Stimulated activated CD4-positive, alpha-beta T cell treated with anti-CD3 and anti-CD28 coated beads, Interleukin-1b, Interleukin-23, amount 100 ng/mL, for 4 hours (primary cell): ENCODE results near the gene C10orf95.
A peak's percentile ranks its signal among the peaks of the same experiment; 100 is the strongest.
"Not testable (repeated sequence)": the region's sequence is repeated elsewhere in the genome, so short reads cannot be mapped to it uniquely, and the experiment has no call there.

Experiments used
- DNase-seq, 2 donors: peaks; one replicate each; pipeline ENCODE4 v3.0.0-alpha.2; 2020; ENCODE audit warnings: low read depth in 2 of 2

The C10orf95 gene

DNA sequence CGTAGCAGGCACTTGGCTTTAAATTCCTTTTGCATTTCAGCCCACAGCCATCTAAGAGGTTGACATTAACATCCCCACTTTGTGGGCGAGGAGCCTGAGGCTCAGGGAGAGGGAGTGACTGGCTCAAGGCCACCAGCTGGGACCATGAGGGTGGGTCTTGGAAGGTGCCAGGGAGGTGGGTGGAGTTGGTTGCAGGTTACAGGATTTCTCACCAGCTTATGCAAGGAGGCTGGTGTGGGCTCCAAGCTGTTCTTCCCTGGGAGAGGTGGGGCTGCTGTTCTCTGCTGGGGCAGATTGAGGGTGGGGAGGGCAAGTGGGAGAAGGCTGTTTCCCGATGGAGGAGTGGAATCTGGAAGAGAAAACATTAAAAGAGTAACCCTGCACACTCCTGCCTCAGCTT lies 14.1 kb upstream of the C10orf95 start:
- DNase-seq, result no peak

DNA sequence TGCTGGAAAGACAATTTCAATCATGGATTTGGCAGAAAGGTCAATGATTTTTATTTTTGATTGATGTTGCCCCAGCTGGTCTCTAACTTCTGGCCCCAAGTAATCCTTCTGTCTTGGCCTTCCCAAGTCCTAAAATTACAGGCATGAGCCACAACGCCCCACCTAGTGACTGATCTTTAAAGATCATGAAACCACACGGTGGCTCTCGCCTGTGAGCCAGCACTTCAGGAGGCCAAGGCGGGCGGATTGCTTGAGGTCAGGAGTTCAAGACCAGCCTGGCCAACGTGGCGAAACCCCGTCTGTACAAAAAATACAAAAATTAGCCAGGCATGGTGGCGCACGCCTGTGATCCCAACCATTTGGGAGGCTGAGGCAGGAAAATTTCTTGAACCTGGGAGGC lies 12.6 kb upstream of the C10orf95 start:
- no peak for DNase-seq

DNA sequence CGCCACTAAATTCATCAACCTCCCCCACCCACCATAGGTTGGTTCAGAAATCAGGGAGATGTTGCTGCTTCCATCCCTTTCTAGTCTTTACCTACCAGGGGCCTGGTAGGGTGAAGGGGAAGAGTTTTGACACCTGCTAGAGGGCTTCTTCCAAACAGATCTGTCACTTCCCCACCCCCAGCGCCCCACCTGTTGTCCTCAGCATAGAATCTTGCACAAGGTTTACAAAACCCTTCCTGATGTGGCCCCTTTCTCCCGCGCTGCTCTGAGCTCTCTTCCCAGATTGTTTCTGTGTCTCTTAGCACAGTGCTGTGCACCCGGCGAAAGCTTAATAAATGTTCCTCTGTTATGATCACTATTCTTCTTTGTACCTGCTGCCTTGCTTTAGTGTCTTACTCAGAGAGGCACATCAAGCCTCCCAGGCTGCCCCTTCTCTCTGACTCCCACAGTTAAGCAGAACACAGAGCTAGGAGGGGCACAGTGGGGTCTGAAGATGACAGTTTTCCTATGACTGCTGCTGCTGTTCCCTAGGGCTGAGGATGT lies 11.2 kb upstream of the C10orf95 start:
- no peak for DNase-seq

DNA sequence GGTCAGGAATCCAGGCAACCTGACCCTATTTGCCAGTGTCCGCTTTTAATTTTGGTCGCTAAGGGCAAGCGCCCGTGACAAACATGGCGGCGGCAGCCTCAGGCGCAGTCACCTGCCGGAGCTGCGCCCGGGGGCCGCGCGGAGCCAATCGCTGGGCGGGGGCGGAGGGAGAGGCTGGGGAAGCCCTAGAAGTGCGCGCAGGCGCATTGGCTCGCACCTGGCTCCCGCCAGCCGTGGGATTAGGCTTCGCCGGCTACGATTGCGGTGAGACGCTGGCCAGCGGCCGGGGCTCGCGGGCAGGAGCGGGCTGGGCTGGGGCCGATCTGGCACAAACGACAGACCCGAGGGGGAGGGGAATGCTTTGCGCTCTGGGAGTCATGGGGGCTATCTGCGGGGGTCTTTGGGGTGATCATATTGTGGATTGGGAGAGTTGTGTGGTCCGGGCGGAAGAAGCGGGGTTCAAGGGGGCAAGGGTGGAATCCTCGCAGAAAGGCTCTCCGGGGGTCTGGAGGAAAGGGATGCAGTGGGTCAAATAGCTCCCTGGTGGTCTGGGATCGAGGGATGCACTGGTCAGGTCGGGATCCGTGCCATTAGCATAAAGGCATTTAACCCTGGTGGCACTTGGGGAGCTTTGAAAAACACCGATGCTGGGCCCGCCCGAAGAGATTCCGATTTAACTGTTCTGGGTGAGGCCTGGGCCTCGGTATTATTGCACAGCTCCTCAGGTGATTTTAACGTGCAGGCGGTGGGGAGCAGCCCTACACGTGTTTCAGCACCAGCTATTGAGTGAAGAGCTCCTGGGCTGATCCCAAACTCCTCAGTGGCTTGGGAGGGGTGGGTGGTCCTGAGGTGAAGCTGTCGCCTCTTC lies 10.1 kb upstream of the C10orf95 start:
- DNase-seq, result peak; percentile 95 to 96

DNA sequence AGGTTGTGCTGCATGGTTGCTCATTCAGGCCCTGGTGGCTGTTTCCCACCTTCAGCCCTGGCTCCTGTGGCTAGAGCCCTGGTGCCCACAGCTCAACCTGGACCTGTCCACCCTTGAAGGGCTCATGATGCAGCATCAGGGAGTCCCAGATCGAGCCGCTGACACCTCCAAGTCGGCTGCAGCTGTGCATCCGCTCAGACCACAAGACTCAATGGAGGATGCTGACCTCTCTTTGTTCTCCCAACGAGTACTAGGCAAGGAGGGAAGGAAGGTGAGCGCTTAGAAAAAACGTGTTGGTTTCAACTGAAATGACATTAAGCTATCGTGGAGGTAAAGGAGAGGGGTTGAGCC lies 9.5 kb upstream of the C10orf95 start:
- DNase-seq, result no peak

DNA sequence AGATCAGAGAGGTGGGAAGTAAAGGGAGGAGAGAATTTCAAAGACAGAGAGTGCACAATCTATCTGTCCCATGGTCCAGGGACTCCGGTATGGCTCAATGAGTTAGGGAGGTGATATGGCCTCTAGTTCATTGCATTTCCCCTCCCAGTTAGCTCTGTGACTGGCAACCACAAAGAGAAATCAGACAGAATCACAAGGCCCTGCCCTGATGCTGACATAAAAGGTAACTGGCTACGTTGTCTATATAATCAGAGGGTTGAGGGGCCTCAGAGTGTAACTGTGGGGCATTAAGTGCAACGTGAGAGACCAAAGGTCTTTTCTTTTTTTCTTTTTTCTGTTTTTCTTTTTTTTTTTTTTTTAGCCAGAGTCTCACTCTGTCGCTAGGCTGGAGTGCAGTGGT lies 7.3 kb upstream of the C10orf95 start:
- no peak for DNase-seq

DNA sequence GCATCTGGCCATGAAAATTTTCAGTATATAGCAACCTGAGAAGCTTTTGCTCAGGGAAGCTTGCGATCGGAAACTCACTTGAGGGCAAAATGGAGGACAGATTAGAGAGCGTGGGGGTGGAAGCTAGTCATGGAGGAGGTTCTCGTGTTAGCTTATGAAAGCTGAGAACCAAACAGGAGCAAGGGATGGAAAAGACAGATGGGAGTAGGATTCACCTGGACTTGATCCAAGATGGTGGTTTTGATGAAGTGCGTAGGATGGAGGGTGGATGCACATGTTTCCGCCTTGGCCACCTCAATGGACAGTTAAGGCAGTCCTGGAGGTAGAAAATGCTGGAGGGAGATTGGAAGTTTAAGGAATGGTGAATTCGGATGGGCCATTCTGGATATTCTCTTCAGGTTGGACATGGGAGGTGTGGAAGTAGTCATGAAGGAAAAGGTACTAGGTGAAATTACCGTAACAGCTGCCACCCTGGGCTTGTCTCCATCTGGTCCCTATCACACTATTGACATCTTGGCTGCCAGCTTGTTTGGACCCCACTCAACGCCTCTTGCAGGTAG lies 6.3 kb upstream of the C10orf95 start:
- DNase-seq, result no peak

DNA sequence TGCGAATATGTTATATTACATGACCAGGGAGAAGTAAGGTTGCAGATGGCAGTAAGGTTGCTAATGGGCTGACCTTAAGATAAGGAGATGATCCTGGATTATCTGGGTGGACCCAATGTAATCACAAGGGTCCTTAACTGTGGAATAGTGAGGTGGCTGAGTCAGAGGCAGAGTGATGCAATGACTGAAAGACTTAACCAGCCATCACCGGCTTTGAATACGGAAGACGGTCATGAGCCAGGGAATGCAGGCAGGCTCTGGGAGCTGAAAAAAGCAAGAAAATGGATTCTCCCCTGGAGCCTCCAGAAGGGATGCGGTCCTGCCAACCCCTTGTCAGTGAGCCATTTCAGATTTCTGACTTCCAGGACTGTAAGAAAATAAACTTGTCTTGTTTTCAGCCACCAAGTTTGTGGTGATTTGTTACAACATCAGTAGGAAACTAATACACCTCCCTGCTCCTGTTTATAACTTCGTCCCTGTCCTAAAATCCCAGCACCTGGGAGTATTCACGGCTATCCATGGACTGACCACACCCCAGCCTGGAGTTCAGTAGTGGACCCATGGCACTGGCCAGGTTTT lies 4.6 kb upstream of the C10orf95 start:
- DNase-seq, result no peak

DNA sequence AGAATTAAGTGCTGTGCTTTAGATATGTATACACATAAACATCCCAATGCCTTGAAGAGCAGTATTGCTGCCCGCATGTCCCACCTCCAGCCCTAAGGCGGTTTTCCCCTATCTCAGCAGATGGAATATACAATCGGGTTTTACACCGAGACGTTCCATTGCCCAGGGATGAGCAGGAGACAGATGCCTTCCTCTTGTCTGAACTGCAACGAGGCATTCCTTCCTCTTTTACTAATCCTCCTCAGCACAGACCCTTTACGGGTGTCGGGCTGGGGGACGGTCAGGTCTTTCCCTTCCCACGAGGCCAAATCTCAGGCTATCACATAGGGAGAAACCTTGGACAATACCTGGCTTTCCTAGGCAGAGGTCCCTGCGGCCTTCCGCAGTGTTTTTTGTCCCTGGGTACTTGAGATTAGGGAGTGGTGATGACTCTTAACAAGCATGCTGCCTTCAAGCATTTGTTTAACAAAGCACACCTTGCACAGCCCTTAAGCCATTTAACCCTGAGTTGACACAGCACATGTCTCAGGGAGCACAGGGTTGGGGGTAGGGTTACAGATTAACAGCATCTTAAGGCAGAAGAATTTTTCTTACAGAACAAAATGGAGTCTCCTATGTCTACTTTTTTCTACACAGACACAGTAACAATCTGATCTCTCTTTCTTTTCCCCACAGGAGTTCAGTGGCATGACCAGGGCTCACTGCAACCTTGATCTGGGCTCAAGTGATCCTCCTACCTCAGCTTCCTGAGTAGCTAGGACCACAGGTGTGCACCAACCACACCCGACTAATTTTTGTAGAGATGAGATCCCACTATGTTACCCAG lies 3.5 kb upstream of the C10orf95 start:
- not testable (repeated sequence) for DNase-seq

DNA sequence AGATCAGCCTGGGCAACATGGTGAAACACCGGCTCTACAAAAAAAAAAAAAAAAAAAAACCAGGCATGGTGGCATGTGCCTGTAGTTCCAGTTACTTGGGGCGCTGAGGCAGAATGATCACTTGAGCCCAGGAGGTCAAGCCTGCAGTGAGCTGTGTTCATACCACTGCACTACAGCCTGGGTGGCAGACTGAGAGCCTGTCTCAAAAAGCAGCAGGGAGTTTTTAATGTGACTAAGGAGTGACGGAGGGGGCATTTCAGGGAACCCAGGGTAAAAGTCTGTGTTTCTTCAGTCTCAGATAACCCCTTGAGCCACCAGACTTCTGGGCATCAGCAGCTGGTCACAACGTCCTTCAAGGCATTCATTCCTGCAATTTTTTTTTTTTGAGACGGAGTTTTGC lies 2.2 kb upstream of the C10orf95 start:
- no peak for DNase-seq

DNA sequence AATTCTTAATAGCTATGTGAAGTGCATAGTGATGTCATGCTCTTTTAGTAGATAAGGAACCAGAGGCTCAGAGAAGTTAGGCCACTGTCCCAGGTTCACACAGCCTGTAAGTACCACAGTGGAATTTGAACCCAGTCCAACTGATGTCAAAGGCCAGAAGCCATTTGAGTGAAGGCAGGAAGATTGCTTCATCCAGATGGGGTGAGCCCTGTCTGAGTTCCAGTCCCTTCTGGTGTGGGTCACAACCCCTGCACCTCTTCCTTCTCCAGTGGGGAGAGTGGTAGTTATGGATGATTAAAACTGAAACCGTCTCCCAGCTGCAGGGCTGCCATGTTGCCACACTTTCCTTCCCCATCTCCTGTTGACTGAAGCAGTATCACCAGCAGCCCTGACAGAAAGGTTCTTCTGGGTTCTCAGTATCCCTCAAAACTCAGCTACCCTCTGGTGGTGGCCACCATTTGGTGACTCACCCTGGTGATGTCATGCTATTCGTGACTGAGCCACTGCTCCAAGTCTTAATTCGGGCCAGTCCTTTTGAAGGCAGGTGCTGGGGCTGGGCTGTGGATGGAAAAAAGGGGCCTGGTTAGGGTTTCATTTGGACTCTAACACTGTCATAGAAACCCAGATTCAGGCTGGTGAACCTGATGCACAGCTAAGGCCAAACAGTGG lies 1.5 kb upstream of the C10orf95 start:
- DNase-seq, result peak in 1 of 2 donors; percentile 30

DNA sequence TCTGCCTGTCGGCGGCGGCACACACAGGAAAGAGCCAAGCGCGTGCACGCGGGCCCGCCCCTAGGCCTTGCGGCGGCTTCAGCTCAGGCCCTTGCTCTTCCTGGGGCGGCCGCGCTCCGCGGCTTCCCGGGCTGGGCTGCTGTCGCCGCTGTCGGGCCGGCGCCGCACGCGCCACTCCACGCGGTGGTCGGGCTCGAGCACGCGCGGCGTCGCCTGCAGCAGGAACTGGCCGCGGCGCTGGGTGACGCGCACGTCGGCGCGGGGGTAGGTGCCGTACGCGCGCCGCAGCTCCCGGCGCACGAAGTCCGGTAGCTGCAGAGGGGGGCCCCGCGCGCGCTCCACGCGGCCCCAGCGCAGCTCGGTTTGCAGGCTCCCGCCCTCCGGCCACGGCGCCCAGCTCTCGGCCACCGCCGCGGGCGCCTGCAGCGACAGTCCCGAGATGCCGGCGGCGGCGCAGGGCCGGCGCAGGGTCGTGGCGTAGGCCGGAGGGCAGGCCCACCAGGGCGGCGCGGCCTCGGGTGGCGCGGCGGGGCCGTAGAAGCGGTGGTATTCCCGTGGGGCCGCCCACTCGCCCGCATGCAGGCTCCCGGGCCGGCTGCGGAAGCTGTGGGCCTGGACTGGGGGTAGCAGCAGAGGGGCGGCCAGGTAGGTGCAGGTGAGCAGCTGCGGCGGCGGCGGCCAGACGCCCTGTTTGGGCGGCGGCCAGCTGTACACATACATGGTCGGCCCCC lies 804 bp downstream of the C10orf95 start:
- DNase-seq, result peak; percentile 70 to 80

DNA sequence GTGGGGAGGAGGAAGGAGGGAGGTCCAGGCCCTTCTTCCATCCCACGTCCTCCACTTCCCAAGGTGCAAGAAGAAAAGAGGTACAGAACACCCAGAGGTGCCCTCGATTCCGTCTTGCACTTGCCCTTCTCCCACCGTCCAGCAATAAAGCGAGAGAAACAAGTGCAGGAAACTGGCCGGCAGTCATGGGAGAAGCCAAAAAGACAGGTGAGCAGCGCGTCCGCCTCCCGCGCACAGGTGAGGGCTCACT lies 1.3 kb downstream of the C10orf95 start:
- DNase-seq, result no peak

DNA sequence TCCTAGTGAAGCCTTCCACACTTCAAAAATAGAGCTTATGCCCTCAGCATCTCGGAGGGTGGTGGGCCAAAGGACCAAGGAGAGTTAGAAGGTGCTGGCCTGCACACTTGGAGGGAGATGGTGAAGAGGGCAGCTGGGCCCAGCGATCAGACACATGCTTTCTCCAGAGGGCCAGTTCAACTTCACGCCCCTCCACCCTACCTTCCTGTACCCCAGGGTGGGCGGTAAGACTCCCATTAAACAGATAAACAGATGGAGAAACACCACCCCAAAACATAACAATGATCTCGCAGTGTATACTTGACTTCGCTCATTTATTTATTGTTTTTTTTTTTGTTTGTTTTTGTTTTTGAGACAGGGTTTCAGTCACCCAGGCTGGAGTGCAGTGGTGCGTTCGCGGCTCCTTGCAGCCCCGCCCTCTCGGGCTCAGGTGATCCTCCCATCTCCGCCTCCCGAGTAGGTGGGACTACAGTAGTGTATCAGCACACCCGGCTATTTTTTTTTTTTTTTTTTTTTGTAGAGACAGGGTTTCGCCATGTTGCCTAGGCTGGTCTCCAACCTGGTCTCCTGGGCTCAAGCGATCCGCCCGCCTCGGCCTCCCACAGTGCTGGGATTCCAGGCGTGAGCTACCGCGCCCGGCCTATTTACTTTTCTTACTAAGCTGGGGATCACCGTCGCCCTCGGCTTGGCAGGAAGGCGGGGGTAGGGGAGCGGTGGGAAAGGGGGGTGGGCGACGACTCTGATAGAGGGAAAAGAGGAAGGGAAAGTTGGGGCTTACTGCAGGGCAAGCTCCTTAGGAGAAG lies 1.8 kb downstream of the C10orf95 start:
- DNase-seq, result peak; percentile 74 to 80

DNA sequence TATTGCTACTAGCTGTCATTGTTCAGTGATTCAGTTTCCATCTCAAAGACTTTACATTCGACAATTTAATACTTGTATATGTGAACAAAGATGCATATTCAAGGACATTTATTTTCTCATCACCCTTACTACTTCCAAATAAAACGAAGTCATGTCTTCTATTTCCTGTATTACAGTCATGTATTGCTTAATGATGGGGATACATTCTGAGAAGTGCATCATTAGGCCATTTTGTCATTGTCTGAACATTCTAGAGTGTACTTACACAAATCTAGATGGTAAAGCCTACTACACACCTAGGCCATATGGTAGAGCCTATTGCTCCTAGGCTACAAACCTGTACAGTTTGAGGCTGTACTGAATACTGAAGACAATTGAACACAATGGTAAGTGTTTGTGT lies 6.5 kb downstream of the C10orf95 start:
- no peak for DNase-seq

DNA sequence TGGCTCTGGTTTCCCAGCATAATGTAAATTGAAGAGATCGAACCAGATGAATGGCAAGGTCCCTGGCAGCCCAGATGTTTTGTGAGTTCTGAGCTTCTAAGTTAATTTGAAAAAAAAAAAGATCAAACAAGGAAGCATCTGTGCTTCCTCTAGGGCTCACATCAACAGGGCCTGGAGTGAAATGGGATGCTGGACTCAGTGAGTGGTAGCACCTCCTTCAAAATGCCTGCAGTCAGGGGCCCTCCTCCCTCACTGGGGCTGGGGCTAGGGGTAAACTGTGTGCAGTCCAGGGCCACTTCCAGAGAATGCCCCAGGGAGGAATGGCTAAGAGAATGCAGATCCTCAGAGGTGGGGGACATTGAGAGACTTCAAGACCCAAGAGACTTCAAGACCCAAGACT lies 13.0 kb downstream of the C10orf95 start:
- DNase-seq, result no peak

DNA sequence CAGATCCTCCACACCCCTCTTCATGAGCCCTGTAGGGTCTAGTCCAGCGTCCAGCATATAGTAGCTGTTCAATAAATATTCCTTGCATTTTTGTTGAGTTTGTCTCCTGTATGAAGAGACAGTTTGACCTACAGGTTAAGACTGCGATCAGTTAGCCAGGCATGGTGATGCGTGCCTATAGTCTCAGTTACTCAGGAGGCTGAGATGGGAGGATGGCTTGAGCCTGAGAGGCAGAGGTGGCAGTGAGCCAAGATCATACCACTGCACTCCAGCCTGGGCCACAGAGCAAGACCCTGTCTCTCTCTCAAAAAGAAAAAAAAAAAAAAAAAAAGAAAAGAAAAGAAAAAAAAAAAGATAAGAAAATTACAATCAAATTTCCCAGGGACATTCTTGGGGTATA lies 13.8 kb downstream of the C10orf95 start:
- no peak for DNase-seq

DNA sequence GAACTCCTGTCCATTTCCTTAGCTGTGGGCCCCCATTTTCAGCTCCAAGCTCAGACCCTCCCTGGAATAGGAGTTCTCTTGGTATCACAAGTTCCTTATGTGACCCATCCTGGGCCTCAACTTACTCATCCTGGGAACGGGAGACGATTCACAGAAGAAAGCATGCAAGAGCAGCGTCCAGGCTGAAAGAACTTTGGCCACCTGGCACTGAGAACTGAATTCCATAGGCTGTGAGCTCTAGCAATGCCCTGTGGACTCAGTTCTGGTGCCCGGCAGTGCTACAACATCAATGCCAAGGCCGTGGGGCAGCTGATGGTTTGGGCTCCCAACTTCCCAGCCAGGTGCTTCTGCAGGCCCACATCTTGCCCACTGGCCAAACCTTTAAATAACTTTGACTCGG lies 15.0 kb downstream of the C10orf95 start:
- no peak for DNase-seq

DNA sequence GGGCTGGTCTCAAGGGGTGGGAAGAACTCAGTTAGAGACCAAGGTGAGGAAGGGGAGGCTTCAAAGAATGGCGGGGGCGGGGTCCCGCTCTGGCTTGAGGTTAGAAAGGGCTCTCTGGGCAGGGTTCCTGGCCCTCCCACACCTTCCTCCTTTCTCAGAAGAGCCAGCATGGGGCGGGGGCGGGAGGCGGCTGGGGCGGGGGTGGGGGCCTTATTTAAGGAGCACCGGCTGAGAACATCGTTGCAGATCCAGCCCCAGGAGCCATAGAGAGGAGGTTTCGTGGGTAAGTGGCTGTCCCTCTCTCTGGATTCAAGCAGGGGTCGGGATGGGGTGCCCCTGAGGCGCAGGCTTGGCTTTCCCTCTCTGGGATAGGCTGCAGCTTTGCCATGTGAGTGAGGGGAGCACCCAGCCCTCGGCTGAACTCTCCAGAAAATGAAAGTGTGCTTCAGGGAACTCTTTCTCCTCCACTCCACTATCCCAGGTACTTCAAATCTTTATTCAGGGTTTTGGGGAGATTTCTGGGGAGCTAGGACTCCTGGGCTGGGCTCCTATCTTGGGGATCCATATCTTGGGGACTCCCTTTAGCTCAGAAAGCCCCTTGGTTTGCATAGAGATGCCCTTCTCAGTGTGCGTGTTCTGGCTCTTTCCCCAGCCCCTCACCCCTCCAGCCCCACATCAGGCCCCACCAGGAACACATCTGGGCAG lies 15.7 kb downstream of the C10orf95 start:
- peak; percentile 37 to 43 for DNase-seq

DNA sequence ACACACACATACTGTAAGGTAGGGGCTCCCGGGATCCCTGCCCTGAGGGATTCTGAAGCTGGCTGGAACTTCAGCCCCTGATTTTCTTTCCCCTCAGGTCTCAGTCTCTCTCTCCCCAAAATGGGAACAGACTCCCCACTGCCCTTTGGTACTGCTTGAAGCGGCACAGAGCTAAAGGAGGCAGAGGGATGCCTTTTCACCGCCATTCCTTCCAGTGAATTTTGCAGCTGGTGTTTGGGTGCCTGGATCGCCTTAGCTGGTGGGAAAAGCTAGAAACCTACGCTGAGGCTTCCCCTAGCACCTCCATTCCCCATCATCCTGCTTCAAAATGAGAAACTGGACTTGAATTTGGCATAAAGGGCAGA lies 16.2 kb downstream of the C10orf95 start:
- DNase-seq, result no peak
